Sigmoid colon (tissue), 4 donors: Measurements from ENCODE around the gene KATNB1.

Source experiments
- CTCF ChIP-seq, 4 experiments: fragments of 450-650 bp in 3 of 4; fragments of 200-600 bp in 1 of 4; IDR thresholded peaks; one replicate each; pipeline ENCODE4 v1.5.1; 2016 to 2019; ENCODE audit warnings: antibody characterized with exemption in 4 of 4, mild to moderate bottlenecking in 3 of 4, moderate library complexity in 2 of 4
- EP300 ChIP-seq, 4 donors: sonication (generic); formaldehyde crosslinking; IDR thresholded peaks; one replicate each; pipeline ENCODE4 v1.6.1; 2017; ENCODE audit warnings: antibody characterized with exemption in 4 of 4
- POLR2A ChIP-seq, 2 donors: fragments of 450-650 bp; IDR thresholded peaks; one replicate each; pipeline ENCODE4 v1.6.1; 2016; ENCODE audit warnings: antibody characterized with exemption in 2 of 2, mild to moderate bottlenecking in 2 of 2, moderate library complexity in 2 of 2
- POLR2AphosphoS5 ChIP-seq, 4 donors: sonication (generic); formaldehyde crosslinking; IDR thresholded peaks; one replicate each; pipeline ENCODE4 v1.6.1; 2017; ENCODE audit warnings: antibody characterized with exemption in 4 of 4

- TF ChIP-seq CTCF (IDR thresholded peaks at IDR 0.05) (no peak), POLR2A (IDR thresholded peaks at IDR 0.05) (no peak), POLR2AphosphoS5 (IDR thresholded peaks at IDR 0.05) (no peak), EP300 (IDR thresholded peaks at IDR 0.05) (no peak)
Observed at GRCh38 chr16:57791893-57792461, 56.4 kb downstream of the KATNB1 start.
